Epidermal melanocyte (primary cell): Measurements from ENCODE around the gene TBC1D9B.
"Not testable (repeated sequence)": the region's sequence is repeated elsewhere in the genome, so short reads cannot be mapped to it uniquely, and the experiment has no call there.

Experiments
- DNase-seq: peaks from one replicate; pipeline ENCODE4 v3.0.0; 2011; ENCODE audit warnings: low spot score; ENCODE audit not compliant: insufficient read length

The TBC1D9B gene

DNA sequence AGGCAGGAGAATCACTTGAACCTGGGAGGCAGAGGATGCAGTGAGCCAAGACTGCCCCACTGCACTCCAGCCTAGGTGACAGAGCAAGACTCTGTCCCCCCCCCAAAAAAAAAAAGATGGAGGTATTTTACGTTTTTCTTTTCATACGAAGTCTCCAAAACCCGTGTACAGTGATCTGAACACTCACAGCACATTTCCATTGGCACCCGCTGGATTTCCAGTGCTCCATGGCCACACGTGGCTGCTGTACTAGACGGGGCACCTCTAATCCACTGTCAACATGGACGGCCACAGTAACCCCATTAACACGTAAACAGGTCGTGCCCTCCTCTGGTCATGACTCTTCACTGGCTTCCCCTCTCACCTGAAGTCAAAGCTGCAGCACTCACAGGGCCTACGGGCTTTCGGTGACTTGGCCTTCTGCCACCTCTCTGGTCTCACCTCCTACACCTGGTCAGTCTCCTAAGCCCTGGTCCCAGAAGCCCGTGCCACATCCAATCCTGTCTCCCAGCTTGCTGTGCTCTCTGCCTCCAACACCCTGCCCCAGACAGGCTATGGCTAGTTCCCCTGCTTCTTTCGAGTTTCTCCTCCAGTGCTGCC lies 22.1 kb downstream of the TBC1D9B start:
- no peak for DNase-seq

DNA sequence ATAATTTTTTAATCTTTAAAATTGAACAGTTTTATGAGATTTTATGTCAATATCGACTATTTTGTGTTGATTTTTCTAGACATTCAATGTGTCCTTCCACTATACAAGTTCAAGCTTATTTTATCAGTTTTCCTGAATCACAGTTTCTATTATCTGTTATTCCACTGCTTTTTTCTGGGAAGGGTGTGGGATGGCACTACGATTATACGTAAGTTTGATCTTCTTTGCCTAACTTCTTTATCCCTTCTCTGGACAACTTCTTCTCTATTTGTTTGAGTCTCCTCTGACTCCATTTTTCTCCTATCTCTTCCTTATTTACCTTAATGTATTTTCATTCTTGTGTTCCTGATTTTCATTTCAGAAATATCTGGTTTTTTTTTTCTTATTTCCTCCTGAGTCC lies 24.5 kb downstream of the TBC1D9B start:
- DNase-seq, result no peak

GRCh38 chr5:179882338-179882737 lies 25.4 kb downstream of the TBC1D9B start:
- no peak for DNase-seq

DNA sequence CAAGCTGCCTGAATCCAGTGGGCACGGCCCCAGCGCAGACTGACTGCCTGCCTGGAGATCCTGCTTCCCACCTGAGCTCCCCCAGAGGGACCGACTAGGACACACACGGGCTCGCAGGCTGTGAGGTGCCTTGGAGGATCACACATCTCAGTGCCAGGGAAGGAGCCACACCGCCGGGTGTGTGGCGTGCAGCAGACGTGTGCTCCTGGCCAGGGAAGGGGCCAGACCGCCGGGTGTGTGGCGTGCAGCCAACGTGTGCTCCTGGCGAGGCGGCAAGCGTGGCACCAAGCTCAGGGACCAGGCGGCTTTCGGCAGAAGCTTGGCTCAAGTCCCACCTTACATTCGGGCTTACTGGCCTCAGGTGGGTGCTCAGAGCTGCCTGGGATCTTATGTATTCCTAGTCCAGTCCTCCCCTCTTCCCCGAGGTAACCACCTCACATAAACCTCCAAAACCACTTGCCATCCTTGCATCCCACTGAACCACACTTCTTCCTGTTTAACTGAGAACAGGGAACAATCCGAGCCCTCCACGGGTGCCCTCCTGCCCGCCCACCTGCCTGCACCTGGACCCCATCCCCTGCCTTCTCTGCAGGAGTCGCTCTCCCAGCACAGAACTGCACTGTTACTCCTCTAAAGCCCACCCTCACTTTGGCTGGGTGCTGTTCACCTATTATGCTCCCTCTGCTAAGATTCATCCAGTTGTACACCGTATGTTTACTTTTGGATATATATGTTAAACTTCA lies 26.7 kb downstream of the TBC1D9B start:
- DNase-seq, result no peak

GRCh38 chr5:179880066-179880650 lies 27.5 kb downstream of the TBC1D9B start:
- DNase-seq, result no peak

DNA sequence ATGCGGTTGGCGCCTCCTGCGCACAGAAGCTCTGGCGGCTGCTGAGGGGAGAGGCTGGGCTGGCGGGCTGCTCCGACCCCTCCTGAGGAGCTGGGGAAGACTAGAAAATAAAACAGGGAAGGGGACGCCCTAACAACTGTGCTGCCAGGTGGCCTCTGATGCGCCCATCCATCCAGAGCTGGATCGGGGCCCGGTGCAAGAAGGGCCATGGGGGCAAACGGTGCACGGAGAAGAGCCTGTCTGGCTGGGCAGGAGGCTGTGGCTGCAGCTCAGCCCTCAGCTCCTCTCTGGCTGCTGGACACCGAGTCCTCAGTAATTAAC lies 28.0 kb downstream of the TBC1D9B start:
- DNase-seq, result no peak

DNA sequence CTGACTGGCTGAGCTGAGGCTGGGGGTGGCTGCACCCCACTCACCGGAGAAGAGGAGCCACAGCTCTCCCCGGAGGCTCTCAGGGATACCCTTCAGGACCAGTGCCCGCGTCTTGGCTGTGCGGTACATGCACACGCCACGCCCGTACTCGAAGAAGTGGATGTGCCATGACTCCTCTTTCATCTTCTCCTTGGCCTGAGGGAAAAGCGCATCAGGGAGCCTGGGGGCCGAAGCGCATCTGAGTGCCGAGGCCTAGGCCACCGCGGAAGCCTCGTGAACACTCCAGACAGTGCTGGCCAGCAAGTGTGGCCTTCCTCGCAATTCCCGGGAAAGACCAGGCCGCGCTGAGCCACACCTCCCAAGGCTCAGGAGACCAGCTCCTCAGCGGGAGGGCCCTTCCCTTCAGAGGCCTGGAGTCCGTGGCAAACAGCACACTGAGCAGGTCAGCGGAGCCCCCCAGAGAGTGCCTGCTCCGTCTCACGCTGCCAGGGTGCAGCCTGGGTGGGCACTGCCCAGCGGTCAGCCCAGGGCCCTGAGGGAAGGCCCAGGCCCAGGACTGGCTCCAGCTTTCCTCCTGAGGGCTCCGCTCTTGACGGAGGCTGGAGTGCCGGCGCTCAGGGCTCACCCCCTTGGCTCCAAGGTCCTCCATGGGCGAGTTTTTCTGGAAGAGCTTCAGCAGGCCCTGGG lies 28.6 kb downstream of the TBC1D9B start:
- no peak for DNase-seq

DNA sequence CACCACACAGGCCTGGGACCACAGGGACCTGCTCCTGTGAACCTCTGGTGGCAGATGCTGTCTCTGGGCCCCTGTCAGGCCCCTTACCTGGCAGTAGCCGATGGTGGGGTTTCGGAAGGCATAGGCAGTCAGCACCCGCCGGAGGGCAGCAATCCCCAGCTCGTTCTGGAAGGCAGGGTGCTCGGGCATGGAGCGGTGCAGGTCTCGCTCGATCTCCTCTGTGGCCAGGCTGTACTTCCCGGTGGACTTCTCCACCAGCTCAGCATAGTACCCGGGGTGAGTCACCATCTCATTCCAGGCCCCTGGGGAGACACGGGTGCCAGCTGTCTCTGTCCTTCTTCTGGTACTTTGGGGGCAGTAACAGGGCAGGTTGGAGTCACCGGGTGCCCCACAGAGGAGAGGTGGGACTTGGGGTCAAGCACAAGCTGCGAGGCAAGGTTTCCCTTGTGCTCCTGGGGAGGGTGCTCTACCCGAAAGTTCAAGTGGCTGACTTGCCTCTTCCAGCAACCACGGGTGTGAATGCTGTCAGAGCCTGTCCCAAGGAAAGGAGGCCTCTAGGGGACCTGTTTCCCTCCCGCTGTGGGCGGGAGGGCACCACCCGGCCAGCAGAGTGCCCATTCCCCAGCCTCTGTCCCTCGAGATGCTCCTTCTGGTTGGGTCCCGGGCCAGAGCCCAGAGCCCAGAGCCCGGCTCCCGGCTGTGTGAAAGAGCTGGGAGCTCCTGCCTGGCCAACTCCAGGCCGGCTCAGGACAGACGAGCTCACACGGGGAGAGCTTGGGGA lies 29.3 kb downstream of the TBC1D9B start:
- DNase-seq, result no peak

DNA sequence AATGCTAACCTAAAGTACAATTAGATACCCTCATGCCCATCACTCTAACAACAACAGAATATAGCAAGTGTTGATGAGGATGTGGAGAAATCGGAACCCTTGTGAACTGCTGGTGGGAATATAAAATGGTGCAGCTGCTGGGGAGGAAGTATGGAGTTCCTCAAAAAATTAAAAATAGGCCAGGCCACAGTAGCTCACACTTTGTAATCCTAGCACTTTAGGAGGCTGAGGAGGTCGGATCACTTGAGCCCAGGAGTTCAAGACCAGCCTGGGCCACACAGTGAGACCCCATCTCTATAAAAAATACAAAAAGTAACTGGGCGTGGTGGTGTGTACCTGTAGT lies 31.1 kb downstream of the TBC1D9B start:
- DNase-seq, result no peak

DNA sequence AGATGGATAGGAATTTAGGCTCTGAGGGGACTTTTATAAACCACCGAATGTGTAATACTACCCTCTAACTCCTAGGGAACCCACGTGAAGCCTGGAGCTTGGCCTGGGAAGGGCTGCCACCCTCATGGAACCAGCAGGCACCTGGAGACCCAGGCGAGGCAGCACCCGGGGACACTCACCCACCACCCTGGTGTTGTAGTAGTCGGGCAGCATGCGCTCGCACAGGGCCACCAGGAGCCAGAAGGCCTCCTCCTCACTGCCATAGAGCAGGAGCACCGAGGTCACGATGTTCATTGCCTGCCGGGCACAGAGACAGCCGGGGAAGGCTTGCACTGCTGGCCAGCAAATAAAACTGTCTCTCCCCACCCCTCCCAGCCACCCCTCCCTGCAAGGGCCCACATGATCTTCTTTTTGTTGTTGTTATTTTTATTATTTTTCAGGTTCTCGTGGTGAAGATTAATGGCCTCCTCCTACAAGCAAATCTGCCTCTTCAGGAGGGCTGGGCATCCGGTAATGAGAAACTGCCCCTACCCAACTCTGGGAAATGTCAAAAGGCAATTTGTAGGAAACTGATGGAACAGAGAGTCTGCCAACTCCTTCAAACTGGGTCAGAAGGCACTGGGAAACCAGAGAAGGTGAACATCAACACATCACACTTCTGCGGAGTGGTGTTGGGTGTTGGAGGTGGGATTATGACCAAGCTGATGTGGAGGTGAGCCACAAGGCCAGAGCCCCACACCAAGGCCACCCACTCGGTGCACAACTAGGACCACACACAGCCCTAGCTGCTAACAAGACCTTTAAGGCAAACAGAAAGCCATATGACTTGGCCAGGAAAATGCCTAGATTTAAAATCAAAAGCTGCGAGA lies 31.7 kb downstream of the TBC1D9B start:
- no peak for DNase-seq

DNA sequence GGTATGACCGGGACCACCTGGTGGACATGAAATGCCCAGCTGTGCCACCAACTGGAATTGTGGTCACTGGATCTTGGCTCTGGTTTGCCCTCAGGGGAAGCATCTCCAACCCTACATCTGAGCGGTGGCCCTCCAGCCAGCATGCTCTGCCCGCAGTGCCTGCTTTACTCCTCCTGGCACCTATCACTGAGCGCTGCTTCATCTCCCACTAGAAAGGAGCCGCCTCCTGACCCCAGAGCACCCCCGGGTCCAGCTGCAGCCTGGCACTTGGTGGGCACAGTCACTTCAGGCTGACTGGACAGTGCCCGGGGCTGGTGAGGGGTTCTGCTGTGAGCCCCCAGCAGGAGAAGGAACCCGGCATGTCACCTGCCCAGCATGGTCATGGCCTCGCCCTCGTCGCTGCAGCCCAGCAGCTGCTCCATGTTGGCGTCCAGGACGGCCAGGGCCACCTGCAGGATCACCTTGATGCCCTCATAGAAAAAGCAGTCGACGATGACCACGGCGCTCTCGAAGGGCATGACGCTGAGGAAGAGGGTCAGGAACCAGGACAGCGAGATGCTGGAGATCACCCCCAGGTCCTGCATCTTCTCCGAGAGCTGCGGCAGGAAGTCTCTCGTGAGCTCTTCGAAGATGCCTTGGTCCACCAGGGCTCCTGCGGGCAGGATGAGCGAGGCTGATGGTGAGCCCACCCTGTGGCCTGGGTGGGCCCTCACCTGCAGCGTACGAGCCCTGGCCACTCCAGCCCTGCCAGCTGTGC lies 33.0 kb downstream of the TBC1D9B start:
- no peak for DNase-seq

GRCh38 chr5:179874136-179874535 lies 33.6 kb downstream of the TBC1D9B start:
- no peak for DNase-seq

DNA sequence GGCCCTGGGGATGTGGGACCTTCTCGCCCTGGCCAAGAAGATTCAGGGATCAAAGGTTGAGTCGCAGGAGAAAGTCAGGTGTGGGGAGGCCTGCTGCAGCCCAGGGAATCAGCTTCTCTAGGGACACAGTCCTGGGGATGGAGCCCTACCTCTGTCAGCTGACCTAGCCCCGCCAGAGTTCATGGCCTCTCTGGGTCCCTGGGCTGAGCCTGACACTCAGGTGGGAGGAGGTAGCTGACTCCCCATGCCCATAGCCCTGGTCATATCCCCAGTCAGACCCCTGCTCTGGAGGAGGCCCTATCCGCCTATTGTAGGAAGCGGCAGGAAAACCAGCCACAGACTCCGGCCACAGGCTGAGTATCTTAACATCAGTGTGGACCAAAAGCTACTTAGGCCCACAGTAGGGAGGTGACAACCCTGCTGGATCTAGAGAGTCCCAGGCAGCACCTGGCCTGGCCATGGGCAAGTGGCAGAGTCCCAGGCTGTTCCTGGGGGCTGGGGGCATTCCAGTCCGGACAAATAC lies 34.0 kb downstream of the TBC1D9B start:
- DNase-seq, result no peak

DNA sequence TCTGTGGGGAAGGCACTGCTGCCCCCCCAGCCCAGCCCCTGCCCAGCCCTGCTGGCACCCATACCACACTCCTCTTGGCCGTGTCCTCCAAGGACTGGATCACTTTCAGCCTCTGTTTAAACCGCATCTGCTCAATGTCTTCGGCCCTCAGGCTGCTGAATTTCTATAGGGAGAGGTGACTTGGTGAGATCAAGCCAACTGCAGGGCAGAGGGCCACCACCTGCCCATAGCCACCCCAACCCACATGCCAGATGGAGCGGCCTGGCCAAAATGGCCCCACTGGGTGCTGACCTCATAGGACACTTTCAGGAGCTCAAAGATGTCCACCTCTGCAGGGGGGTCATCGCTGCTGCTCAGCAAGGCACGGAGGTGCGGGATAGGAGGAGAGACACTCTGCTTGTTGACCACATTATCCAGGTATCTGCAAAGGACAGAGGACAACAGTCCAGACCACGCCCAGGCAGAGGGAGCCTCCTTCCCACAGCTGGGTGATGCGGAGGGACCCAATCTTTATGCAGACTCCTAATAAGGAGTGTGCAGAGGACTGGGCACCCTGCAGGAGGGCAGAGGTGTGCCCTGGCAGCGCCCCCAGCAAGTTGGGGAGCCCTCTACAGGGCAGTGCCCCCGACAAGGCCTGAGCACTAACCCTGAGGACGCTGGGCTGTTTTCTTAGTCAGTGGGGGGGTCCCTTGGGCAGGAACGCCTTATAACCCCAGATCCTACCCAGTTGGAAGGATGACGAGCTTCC lies 34.7 kb downstream of the TBC1D9B start:
- no peak for DNase-seq

GRCh38 chr5:179872055-179872827 lies 35.5 kb downstream of the TBC1D9B start:
- no peak for DNase-seq

- not testable (repeated sequence) for DNase-seq
These were observed 36.2 kb downstream of the TBC1D9B start for GRCh38 chr5:179871533-179871932.

- DNase-seq, result no peak
These were observed 36.7 kb downstream of the TBC1D9B start for GRCh38 chr5:179870952-179871351.

- DNase-seq, result no peak
These were observed 37.2 kb downstream of the TBC1D9B start for GRCh38 chr5:179870403-179870903.
